Mesendoderm (in vitro differentiated cells): ENCODE data around the gene LMNB1.

Source experiments
- DNase-seq: peaks from one replicate; pipeline ENCODE4 v3.0.0; 2013
- H2AK5ac ChIP-seq: 2 replicates; pipeline ENCODE4 v1.6.1; 2013; ENCODE audit warnings: low read length, inconsistent platforms
- H2BK120ac ChIP-seq: 2 replicates; pipeline ENCODE4 v1.6.1; 2013; ENCODE audit warnings: low read depth, mild to moderate bottlenecking, low read length, moderate library complexity, mixed read lengths
- H2BK15ac ChIP-seq: replicated peaks from 2 replicates; pipeline ENCODE4 v1.6.1; 2013; ENCODE audit warnings: low read depth, mild to moderate bottlenecking, moderate library complexity
- H2BK5ac ChIP-seq: 2 replicates; pipeline ENCODE4 v1.6.1; 2013; ENCODE audit warnings: low read length, inconsistent platforms
- H3K18ac ChIP-seq: 2 replicates; pipeline ENCODE4 v1.6.1; 2013; ENCODE audit warnings: mild to moderate bottlenecking, low read length, mixed read lengths
- H3K23ac ChIP-seq: one replicate; pipeline ENCODE4 v1.6.1; 2013; ENCODE audit warnings: low read length
- H3K27ac ChIP-seq: 2 replicates; pipeline ENCODE4 v1.5.1; 2013; ENCODE audit warnings: low read depth, mild to moderate bottlenecking, inconsistent platforms, low read length, moderate library complexity
- H3K27me3 ChIP-seq: 2 replicates; pipeline ENCODE4 v1.6.1; 2013; ENCODE audit warnings: low read length, control low read depth, mild to moderate bottlenecking, inconsistent platforms; ENCODE audit not compliant: insufficient read depth, poor library complexity
- H3K36me3 ChIP-seq: 2 replicates; pipeline ENCODE4 v1.6.1; 2013; ENCODE audit warnings: low read length, inconsistent platforms; ENCODE audit not compliant: control insufficient read depth, insufficient read depth
- H3K4ac ChIP-seq: one replicate; pipeline ENCODE4 v1.6.1; 2013; ENCODE audit warnings: low read depth, mild to moderate bottlenecking, low read length, moderate library complexity
- H3K4me1 ChIP-seq: 2 replicates; pipeline ENCODE4 v1.6.1; 2013; ENCODE audit warnings: low read depth, low read length, inconsistent platforms; ENCODE audit not compliant: control insufficient read depth
- H3K4me2 ChIP-seq: 2 replicates; pipeline ENCODE4 v1.6.1; 2013; ENCODE audit warnings: low read length
- H3K4me3 ChIP-seq: 2 replicates; pipeline ENCODE4 v1.5.1; 2013; ENCODE audit warnings: mild to moderate bottlenecking, low read length
- H3K56ac ChIP-seq: one replicate; pipeline ENCODE4 v1.6.1; 2013; ENCODE audit warnings: low read length
- H3K79me1 ChIP-seq: 2 replicates; pipeline ENCODE4 v1.6.1; 2013; ENCODE audit warnings: low read length, inconsistent platforms
- H3K79me2 ChIP-seq: 2 replicates; pipeline ENCODE4 v1.6.1; 2013; ENCODE audit warnings: mild to moderate bottlenecking, low read length; ENCODE audit not compliant: control insufficient read depth, insufficient read depth
- H3K9ac ChIP-seq: 2 replicates; pipeline ENCODE4 v1.6.1; 2013; ENCODE audit warnings: low read length, inconsistent platforms
- H4K5ac ChIP-seq: one replicate; pipeline ENCODE4 v1.6.1; 2013; ENCODE audit warnings: low read length
- H4K8ac ChIP-seq: one replicate; pipeline ENCODE4 v1.6.1; 2013; ENCODE audit warnings: low read depth, mild to moderate bottlenecking, control low read depth, low read length, moderate library complexity
- WGBS: extraction: QIAGEN DNeasy Blood & Tissue Kit; methylation state at CpG from one replicate; pipeline ENCODE4 v1.1.7; 2013; ENCODE audit warnings: low lambda C conversion rate, missing lambda C conversion rate; ENCODE audit not compliant: insufficient coverage; ENCODE audit errors: extremely low coverage; 5-methylcytosine and 5-hydroxymethylcytosine counted together

Gene LMNB1

DNA sequence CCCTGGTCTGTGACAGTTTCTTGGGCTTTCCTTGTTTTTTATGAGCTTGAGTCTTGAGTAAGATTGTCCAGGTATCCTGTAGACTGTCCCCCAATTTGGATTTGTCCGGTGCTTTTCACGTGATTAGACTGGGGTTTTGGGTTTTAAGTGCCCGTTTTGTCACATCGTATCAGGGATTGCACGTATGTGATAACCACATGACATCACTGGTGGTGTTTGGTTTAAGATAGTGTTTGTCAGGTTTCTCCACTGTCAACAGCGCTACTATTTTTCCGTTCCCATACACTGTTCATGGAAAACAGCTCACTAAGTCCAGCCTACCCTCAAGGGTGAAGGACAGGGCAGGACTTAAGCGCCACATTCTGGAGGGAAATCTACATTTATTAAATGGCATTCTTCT lies 39.7 kb downstream of the LMNB1 start:
- no peaks in the 10 kb centered on the region for H3K4me1 ChIP-seq
- no peak for DNase-seq
- no peak overlapping the region for H3K4ac ChIP-seq
- no peak overlapping the region for H2BK15ac ChIP-seq
- peaks cover 15% of the 10 kb centered on the region for H3K79me1 ChIP-seq
- H3K27me3 ChIP-seq, result no peaks in the 10 kb centered on the region
- H2BK5ac ChIP-seq, result no peak overlapping the region
- no peak overlapping the region for H3K9ac ChIP-seq
- no peak overlapping the region for H3K23ac ChIP-seq
- no peak overlapping the region for H3K4me2 ChIP-seq
- no CpG with 5 or more reads among the region's 8 CpGs for WGBS
- no peak overlapping the region for H3K4me3 ChIP-seq
- peaks cover 21% of the 10 kb centered on the region for H3K79me2 ChIP-seq
- no peak overlapping the region for H2BK120ac ChIP-seq
- no peak overlapping the region for H3K27ac ChIP-seq
- no peak overlapping the region for H3K56ac ChIP-seq
- no peak overlapping the region for H4K8ac ChIP-seq
- H2AK5ac ChIP-seq, result no peak overlapping the region
- no peak overlapping the region for H3K18ac ChIP-seq
- H3K36me3 ChIP-seq, result peaks cover 19% of the 10 kb centered on the region
- no peak overlapping the region for H4K5ac ChIP-seq

DNA sequence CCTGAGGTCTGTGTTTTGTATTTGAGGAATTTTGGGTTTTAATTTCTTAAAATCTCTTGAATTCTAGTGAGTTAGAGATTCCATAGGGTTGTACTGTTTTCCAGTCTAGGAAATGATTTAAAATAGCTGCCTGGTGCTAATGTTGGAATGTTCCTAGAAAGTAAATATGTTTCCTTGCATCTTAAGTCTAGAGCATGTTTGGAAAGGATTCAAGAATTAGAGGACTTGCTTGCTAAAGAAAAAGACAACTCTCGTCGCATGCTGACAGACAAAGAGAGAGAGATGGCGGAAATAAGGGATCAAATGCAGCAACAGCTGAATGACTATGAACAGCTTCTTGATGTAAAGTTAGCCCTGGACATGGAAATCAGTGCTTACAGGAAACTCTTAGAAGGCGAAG lies 41.8 kb downstream of the LMNB1 start:
- Histone ChIP-seq H3K18ac (no peak overlapping the region), H3K4ac (no peak overlapping the region), H3K56ac (no peak overlapping the region), H2BK15ac (no peak overlapping the region), H4K8ac (no peak overlapping the region), H3K23ac (no peak overlapping the region), H2AK5ac (no peak overlapping the region), H3K9ac (no peak overlapping the region), H2BK120ac (no peak overlapping the region), H3K4me2 (no peak overlapping the region), H3K36me3 (peaks cover 14% of the 10 kb centered on the region), H3K27me3 (no peaks in the 10 kb centered on the region), H3K27ac (no peak overlapping the region), H3K79me2 (peaks cover 17% of the 10 kb centered on the region), H4K5ac (no peak overlapping the region), H3K4me1 (no peaks in the 10 kb centered on the region), H3K79me1 (peaks cover 11% of the 10 kb centered on the region), H2BK5ac (no peak overlapping the region), H3K4me3 (no peak overlapping the region)
- WGBS, result no CpG with 5 or more reads among the region's 4 CpGs
- no peak for DNase-seq

- Histone ChIP-seq H3K9ac (no peak overlapping the region), H3K27ac (no peak overlapping the region), H4K5ac (no peak overlapping the region), H3K4ac (no peak overlapping the region), H2BK15ac (no peak overlapping the region), H3K56ac (no peak overlapping the region), H3K4me3 (no peak overlapping the region), H3K79me2 (peaks cover 16% of the 10 kb centered on the region), H3K4me1 (no peaks in the 10 kb centered on the region), H4K8ac (no peak overlapping the region), H3K27me3 (no peaks in the 10 kb centered on the region), H2BK120ac (no peak overlapping the region), H2AK5ac (no peak overlapping the region), H2BK5ac (no peak overlapping the region), H3K23ac (no peak overlapping the region), H3K79me1 (peaks cover 11% of the 10 kb centered on the region), H3K36me3 (peaks cover 14% of the 10 kb centered on the region), H3K18ac (no peak overlapping the region), H3K4me2 (no peak overlapping the region)
- no CpG with 5 or more reads among the region's 5 CpGs for WGBS
- no peak for DNase-seq
Observed at GRCh38 chr5:126819253-126819652, 42.3 kb downstream of the LMNB1 start.

GRCh38 chr5:126826619-126827215 lies 49.8 kb downstream of the LMNB1 start:
- no peak overlapping the region for H3K9ac ChIP-seq
- H3K4me1 ChIP-seq, result no peaks in the 10 kb centered on the region
- peaks cover 25% of the 10 kb centered on the region for H3K79me1 ChIP-seq
- no peaks in the 10 kb centered on the region for H3K27me3 ChIP-seq
- H2BK120ac ChIP-seq, result no peak overlapping the region
- H3K4ac ChIP-seq, result no peak overlapping the region
- H3K18ac ChIP-seq, result no peak overlapping the region
- peaks cover 24% of the 10 kb centered on the region for H3K36me3 ChIP-seq
- H3K27ac ChIP-seq, result no peak overlapping the region
- no peak overlapping the region for H3K4me3 ChIP-seq
- H2BK5ac ChIP-seq, result no peak overlapping the region
- WGBS, result no CpG with 5 or more reads among the region's 3 CpGs
- H2BK15ac ChIP-seq, result no peak overlapping the region
- no peak overlapping the region for H4K8ac ChIP-seq
- H3K4me2 ChIP-seq, result no peak overlapping the region
- H4K5ac ChIP-seq, result no peak overlapping the region
- no peak overlapping the region for H3K23ac ChIP-seq
- no peak overlapping the region for H3K56ac ChIP-seq
- no peak overlapping the region for H2AK5ac ChIP-seq
- peaks cover 15% of the 10 kb centered on the region for H3K79me2 ChIP-seq
- DNase-seq, result no peak

- Histone ChIP-seq H3K18ac (no peak overlapping the region), H3K79me2 (peaks cover 10% of the 10 kb centered on the region), H3K56ac (no peak overlapping the region), H3K9ac (no peak overlapping the region), H2BK15ac (no peak overlapping the region), H4K5ac (no peak overlapping the region), H2BK5ac (no peak overlapping the region), H2AK5ac (no peak overlapping the region), H4K8ac (no peak overlapping the region), H2BK120ac (no peak overlapping the region), H3K4me3 (no peak overlapping the region), H3K27ac (no peak overlapping the region), H3K36me3 (peaks cover 24% of the 10 kb centered on the region), H3K4me2 (no peak overlapping the region), H3K4me1 (no peaks in the 10 kb centered on the region), H3K27me3 (no peaks in the 10 kb centered on the region), H3K79me1 (peaks cover 23% of the 10 kb centered on the region), H3K4ac (no peak overlapping the region), H3K23ac (no peak overlapping the region)
- no CpG with 5 or more reads among the region's 5 CpGs for WGBS
- no peak for DNase-seq
Observed at GRCh38 chr5:126829098-126829497, 52.2 kb downstream of the LMNB1 start.

GRCh38 chr5:126830061-126830460 lies 53.1 kb downstream of the LMNB1 start:
- Histone ChIP-seq H2BK15ac (no peak overlapping the region), H2BK5ac (no peak overlapping the region), H3K18ac (no peak overlapping the region), H3K4me1 (no peaks in the 10 kb centered on the region), H3K79me1 (peaks cover 23% of the 10 kb centered on the region), H3K4ac (no peak overlapping the region), H3K9ac (no peak overlapping the region), H3K4me3 (no peak overlapping the region), H3K79me2 (peaks cover 10% of the 10 kb centered on the region), H3K23ac (no peak overlapping the region), H2AK5ac (no peak overlapping the region), H3K4me2 (no peak overlapping the region), H3K27me3 (no peaks in the 10 kb centered on the region), H2BK120ac (no peak overlapping the region), H4K5ac (no peak overlapping the region), H3K36me3 (peaks cover 25% of the 10 kb centered on the region), H4K8ac (no peak overlapping the region), H3K56ac (no peak overlapping the region), H3K27ac (no peak overlapping the region)
- no peak for DNase-seq
- no CpG with 5 or more reads among the region's 5 CpGs for WGBS
